NCI-H1694 treated with DMSO at 0.1 percent for 48 hours (cell line): ENCODE measurements around the gene FNDC3B.
"Not testable (repeated sequence)": the region's sequence is repeated elsewhere in the genome, so short reads cannot be mapped to it uniquely, and the experiment has no call there.

Experiments
- DNase-seq: peaks from one replicate; lab custom pipeline; 2025; lab: John Stamatoyannopoulos, UW

FNDC3B gene

DNA sequence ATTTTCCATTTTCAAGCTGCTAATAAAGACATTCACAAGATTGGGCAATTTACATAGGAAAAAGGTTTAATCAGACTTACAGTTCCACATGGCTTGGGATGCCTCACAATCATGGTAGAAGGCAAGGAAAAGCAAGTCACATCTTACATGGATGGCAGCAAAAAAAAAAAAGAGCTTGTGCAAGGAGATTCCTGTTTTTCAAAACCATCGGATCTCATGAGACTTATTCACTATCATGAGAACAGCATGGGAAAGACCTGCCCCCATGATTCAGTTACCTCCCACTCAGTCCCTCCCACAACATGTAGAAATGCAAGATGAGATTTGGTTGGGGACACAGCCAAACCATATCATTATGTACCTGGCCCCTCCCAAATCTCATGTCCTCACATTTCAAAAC, 202.0 kb downstream of the FNDC3B start:
- no peak for DNase-seq

DNA sequence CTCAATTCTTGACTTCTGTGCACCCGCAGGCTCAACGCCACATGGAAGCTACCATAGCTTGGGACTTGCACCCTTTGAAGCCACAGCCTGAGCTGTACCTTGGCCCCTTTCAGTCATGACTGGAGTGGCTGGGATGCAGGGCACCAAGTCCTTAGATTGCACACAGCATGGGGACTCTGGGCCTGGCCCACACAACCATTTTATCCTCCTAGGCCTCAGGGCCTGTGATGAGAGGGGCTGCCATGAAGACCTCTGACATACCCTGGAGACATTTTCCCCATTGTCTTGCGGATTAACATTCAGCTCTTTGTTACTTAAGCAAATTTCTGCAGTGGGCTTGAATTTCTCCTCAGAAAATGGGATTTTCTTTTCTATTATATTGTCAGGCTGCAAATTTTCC, 203.1 kb downstream of the FNDC3B start:
- not testable (repeated sequence) for DNase-seq

DNA sequence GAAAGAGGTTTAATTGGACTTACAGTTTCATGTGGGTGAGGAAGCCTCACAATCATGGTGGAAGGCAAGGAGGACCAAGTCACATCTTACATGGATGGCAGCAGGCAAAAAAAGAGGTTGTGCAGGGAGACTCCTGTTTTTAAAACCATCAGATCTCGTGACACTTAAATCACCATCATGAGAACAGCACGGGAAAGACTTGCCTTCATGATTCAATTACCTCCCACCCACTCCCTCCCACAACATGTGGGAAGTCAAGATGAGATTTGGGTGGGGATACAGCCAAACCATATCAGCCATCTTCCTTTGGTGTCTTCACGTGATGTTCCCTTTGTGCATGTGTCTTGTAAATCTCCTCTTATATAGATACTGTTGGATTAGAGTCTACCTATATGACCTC, 204.0 kb downstream of the FNDC3B start:
- not testable (repeated sequence) for DNase-seq

DNA sequence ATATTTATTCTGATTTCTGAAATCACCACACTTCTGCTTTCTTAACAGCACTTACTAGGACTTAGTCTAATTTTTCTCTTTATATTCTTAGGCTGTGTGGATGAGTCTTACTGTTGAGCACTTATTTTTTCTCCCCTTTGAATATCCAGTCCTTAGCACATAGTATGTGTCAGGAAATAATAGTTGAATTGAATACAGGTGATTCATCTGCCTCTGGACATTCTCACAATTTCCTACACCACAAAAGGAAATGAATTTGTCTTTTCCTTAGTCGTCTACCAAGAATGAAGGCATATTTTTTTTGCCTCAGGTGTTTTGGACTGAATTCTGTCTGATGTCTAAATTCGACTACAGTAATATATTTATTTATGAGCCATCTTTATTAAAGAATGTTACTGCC, 204.6 kb downstream of the FNDC3B start:
- DNase-seq, result no peak

DNA sequence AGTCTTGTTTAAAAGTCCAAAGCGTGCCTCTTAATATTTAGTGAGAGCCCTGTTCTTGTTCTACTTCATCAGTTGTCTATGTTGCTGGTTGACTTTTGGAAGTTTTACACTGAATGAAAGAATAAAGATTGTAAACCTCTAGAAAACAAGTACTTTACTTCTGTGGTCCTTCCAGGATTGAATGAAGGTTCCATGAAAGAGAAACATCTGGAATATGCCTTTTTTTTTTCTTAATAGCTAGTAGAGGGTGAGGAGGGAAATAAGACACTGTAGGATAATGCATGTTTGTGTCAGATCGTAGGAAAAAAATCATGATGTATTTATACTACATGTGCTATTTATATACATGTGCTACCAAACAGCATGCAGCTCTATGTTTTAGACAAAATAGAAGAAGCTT, 205.9 kb downstream of the FNDC3B start:
- DNase-seq, result no peak

DNA sequence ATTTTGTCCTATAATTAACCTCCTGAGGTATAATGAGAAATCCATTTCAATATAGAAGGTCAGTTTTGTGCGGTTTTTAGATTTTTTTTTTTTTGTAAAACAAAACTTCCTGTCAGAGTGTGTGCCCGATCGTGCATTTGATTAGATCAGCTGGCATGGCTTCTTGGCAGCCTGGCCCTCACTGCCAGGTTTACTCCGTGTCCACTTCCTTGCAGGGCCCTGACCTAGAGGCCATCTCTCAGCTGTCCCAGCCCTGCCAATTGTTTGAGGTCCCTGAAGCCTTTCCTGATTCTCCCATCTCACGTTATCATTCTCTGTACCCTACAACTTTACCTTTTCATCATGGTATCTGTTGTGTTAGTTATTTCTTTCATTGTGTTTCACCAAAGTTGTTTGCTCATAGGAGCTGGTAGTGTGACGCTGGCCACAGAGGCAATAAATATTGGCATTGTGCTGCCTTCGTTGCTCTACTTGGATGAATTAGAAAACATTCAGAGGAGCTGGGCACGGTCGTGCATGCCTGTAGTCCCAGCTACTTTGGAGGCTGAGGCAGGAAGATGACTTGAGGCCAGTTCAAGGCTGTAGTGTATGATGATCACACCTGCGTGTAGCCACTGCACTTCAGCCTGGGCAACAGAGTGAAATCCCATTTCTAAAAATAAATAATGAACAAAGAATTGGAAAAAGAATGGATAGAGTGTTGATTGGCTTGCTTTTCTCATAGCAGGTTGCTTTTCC, 206.9 kb downstream of the FNDC3B start:
- no peak for DNase-seq

DNA sequence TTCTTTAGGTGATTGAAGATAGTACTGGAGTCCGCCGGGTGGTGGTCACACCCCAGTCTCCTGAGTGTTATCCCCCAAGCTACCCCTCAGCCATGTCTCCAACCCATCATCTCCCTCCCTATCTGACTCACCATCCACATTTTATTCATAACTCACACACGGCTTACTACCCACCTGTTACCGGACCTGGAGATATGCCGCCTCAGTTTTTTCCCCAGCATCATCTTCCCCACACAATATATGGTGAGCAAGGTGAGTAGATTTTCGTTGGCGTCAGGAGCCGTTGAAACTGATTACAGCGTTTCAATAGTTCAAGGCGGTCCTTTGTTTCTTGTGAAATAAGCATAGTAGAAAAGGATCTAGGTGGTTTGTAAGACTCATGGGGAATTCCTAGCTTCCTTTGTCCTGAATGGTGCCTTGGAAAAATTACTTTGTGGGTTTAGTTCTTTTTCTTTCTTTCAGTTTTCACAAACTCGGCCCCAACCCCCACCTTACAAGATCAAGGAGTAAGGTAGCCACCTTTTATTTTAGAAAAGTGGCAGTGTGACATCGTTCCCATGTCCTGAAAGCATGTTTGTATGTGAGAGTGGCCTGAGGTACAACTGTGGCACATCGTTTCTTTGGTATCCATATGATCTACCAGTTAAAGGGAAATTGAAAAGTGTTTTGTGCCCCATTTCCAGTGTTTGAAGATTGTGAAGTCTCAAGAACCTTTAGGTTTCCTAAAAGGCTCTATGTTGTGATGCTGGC, 208.3 kb downstream of the FNDC3B start:
- DNase-seq, result no peak

DNA sequence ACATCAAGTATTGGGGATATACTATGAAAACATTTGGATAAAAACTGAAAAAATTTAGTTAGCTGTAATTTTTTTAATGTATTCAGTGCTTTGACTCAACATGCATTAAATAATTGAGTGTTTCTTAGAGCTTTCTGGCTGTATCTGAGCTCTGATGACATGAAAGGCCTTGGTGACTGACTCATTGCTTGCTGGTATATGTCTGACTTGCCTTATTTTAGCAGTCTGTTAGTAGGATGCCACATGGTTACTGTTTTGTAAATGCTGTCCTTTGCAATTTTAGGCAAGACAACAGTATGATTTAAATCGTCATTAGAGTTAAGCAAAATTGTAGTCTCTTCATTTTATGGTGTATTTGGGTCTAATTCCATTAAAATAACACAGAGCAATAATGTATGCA, 209.7 kb downstream of the FNDC3B start:
- DNase-seq, result no peak

DNA sequence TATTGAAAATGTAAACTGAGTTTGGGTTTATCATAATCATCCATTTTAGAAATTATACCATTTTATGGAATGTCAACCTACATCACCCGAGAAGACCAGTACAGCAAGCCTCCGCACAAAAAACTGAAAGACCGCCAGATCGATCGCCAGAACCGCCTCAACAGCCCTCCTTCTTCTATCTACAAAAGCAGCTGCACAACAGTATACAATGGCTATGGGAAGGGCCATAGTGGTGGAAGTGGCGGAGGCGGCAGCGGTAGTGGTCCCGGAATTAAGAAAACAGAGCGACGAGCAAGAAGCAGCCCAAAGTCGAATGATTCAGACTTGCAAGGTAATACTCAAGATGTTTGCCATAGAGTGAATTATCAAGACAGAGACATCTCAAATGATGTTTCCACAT, 211.8 kb downstream of the FNDC3B start:
- no peak for DNase-seq

DNA sequence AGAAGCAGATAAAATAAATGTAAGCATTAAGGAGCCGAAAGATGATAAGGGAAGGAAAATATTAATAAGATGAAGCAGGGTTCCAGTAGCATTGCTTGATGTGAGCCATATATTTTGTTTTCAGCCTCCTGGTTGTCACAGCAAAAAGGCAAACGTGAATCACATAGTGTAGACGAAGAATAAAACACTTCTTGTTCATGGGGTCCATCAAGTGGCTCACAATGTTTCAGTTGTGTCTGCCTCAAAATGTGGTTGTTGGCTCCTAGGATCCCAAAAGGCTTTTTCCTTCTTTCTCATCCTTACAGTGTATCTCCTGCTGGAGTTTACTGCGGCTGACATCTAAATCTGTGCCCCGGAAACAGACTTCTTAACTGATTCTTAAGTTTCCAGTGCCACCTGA, 213.8 kb downstream of the FNDC3B start:
- DNase-seq, result no peak

DNA sequence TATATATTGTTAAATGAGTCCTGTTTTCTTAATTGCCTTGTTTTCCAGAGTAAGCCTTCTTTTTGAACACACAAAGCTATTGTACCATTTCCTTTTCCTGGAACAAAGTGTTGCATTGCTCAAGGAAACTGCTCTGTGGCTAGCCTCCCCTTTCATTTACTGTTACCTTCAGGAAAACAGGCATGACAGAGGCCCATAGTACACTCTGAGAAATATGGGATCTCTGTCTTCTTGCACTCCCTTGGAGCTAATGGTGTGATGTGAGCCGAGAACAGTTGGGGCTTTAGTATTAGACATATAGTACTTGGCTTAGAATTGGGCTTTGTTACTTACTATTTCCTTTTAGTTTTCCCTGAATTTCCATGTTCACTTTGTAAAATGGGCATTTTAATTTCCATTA, 215.2 kb downstream of the FNDC3B start:
- DNase-seq, result no peak

DNA sequence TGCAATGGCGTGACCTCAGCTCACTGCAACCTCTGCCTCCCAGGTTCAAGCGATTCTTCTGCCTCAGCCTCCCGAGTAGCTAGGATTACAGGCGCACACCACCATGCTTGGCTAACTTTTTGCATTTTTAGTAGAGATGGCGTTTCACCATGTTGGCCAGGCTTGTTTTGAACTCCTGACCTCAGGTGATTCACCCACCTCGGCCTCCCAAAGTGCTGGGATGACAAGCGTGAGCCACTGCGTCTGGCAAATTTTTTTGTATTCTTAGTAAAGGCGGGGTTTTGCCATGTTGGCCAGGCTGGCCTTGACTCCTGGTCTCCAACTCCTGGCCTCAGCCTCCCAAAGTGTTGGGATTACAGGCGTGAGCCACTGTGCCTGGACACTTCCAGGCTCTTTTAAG, 215.9 kb downstream of the FNDC3B start:
- not testable (repeated sequence) for DNase-seq

DNA sequence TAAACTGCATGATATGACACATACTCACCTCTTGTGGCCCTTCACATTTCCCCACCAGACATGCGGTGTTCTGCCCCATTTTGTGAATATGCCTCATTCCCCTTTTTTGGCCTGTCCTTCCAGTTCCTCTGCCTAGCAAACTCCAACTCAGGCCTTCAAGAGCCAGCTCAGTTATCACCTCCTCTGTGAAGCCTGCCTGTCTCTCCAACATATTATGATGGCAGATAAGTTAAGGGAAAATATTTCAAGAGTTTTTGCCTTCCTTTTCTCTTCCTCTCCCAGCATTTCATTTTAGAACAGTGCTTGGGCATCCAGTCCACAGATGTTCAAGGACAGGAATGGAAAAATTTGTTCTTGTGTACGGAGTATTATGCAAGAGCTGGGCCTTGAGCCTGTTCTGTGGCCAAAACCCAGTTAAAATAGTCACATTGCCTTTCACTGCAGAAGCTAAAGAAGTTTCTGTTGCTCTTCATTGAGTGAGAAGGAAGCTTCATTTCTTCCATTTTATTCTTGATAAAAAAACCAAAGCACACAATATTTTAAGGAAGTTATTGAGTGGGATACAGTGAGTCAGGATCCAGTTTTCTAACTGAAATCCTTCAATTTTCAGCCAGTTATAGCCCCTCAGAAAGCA, 216.8 kb downstream of the FNDC3B start:
- no peak for DNase-seq

DNA sequence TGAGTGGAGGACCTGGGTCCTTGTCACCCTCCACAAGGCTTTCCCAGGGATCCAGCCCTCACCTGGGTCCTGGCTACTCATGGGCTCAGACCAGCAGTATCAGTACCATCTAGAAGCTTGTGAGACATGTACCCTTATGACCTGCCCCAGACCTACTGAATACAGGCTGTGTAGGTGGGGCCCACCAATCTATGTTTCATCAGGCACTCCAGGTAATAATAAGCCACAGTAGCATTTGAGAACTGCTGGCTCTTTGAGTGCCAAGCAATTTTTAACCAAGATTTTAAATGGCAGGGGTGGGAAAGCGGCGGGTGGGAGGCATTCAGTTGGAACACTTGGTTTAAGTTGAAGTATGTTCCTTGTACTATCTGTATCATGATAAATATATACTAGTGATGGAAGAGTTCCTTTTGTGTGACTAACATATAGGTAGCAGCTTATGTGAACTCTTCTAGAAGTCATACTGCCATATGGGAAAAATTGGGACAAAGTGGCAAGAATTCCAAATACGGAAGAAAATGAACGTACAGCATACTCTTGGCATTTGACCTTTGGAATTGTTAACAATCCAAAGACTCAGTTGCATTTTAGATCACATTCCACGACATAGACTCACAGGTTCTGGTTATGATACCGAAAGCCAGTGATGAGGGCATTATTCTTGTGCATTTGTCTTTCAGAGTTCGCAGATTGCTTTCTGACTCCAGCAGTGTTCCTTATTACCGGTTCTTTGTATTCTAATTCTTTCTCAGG, 218.4 kb downstream of the FNDC3B start:
- no peak for DNase-seq

DNA sequence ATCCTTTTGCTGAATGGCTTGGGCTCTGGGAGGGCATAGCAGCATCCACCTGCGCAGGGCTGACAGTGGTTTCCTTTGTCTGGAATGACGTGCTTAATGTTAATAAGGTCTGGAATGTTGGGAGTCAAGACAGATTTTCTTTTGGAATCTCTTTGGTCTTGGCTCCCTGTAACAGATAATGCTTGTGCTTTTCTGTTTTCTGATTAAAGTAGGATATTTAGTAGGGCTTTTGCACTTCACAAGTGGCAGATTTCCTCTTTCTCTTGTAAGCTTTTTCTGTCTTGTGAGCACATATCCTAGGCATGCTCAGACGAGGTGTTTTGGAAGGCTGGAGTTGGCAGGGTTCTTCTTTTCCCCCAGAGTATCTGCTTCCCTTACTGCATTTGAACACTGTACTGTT, 219.2 kb downstream of the FNDC3B start:
- DNase-seq, result no peak

DNA sequence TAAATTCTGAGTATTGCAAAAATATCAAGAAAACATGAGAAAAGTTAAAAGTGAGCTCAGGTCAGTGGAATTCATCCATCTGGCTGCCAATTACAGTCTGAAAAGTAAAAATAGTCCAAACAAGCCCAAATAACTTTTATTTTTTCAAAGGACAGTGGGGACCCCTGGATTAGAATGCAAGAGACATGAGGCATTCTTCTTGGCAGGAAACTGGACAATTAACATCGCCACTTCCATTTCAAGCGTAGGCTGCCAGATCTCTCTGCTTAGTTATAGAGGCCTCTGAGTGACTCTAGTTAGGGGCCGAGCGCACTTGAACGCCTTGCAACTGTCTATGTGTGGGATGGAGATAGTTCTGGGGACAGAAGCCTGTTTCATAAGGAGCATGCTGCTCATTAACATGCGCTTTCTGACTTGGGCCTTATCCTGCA, 219.7 kb downstream of the FNDC3B start:
- DNase-seq, result no peak

DNA sequence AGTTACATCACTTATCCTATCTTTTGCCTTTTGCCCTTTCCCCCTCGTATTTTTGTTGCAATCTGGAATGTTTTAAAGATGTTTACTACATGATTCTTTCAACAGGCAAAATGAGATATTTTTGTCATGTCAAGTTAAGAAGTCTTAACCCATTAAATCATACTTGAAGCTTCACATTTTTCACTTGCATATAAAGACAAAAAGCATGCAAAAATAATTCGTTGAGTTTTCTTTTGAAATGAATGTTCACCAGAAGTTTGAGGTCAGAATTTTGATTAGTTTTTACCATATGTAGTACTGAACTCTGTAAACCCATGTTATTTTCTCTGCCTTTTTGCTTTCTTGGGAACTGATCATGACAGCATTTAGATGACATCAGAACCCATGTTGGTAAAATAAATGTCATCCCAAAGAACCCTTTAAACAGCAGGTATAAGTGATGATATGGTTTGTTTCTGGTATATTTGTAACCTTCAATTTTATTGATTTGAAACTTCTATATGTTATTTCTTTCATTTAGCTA, 220.4 kb downstream of the FNDC3B start:
- DNase-seq, result no peak

DNA sequence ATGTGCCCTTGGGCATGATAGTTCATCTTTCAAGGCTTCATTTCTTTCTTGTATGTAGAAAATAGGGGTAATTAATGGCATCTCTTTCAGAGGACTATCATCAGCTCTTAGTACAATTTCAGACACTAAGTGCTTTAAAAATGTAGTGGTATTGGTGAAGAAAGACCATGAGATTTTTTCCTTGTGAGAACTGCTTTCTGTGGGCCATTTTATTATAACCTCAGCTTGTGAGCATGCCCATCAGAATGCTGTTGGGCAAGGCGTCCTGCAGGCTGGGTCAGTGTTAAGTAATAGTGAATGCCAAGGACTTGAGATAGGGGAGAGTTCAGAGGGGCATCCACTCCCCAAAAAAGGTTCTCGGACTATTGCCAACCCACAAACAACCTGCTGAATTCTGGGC, 221.0 kb downstream of the FNDC3B start:
- DNase-seq, result no peak

DNA sequence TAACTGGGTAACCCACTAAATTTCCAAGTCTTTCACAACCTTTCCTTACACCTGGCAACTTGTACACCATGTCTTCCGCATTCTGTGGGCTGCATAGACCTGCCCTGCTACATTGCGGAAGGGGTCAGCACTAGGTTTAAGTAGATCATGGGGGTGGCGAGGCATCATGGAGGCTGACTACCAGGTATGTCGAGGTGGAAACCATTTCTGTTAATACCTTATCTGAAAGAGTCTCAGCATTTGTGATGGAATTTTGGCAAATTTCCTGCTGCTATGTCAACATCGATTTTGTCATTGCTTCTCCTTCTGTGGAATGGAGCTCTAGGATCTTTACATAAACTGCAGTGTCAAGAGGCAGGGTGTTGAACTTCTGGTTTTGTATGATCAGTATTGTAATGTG, 221.7 kb downstream of the FNDC3B start:
- DNase-seq, result no peak

DNA sequence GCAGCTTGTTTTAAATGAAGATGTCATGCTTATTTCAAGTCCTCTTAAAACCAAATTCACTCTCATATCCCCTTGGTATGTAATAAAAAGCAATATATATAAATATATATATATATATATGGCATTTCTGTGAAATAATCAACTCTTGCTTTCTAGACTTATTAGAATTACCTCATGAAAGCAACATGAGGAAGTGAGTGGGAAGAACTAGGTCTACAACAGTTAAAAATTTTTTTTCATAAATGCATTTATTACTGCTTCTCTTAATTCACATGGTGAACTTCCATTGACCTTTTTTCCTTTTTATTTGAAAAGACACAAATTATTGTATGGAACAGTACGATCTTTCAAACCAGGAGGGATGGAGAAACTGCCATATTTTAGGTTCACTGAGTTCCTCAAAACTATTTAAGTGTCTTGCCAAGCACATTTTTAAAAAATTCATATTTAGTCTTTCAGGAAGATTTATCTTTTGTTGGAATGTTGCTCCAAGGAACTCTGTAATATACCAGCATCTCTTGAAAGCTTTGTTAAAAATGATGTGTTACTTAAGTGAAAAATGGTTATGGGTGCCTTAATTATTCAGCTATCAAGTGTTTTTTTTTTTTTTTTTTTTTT, 223.7 kb downstream of the FNDC3B start:
- no peak for DNase-seq

DNA sequence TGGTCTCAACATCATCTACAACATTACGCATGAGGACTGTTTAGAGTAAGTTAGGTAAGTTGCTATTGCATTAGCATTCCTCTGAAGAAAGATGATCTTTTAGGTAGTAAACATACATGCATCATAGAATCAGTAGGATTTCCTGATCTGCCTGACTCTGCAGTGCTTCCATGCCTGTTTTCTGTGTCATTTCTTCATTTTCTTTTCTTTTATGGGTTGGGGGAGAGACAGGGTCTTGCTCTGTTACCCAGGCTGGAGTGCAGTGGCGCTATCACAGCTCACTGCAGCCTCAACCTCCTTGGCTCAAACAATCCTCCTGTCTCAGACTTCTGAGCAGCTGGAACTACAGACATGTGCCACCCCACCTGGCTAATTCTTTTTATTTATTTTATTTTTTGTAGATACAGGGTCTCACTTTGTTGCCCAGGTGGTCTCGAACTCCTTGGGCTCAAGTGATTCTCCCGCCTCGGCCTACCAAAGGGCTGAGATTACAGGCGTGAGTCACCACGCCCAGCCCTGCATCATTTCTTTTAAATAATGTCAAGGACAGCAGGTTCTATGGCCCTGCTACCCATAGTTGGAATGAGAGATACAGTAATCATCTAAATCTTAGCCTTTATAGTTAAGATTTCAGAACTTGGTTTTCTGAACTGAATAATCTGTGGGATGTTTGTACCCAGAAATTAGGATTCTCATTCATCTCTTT, 224.6 kb downstream of the FNDC3B start:
- DNase-seq, result no peak
